IMR-90 (cell line): Measurements from ENCODE around the gene WHRN. TPM values are rescaled to one million over a fixed set of nuclear protein-coding genes. Genes with fewer than 3 reads are reported as not detected.

ENCODE experiments used
- ATAC-seq: fragments of 200-7000 bp; cut with Tn5 transposase; 2 replicates; pipeline ENCODE4 v1.9.1; 2020; ENCODE audit warnings: low read depth, mild to moderate bottlenecking, moderate library complexity
- BruUV-seq: library from RNA; stranded (reverse); fragments of 400-500 nt; replicated peaks from 2 replicates; lab custom pipeline; 2021; lab: Mats Ljungman, UMichigan
- CTCF ChIA-PET: fragments of 300-600 bp; formaldehyde crosslinking; extraction: SDS; loops from one replicate; lab custom pipeline; 2021; ENCODE audit warnings: antibody characterized with exemption; lab: Yijun Ruan, JAX
- POLR2A ChIA-PET: fragments of 300-600 bp; sonication (Branson Sonifier 250); formaldehyde crosslinking; loops from one replicate; lab custom pipeline; 2022; ENCODE audit warnings: antibody characterized with exemption; ENCODE audit not compliant: unreplicated experiment; lab: Charles Lee
- DNase-seq: peaks from one replicate; pipeline ENCODE4 v3.0.0; 2013
- H2AFZ ChIP-seq: replicated peaks from 2 replicates; pipeline ENCODE3; 2013; ENCODE audit warnings: low read length, mild to moderate bottlenecking; ENCODE audit not compliant: poor library complexity
- H2AK5ac ChIP-seq: 2 replicates; pipeline ENCODE4 v1.6.1; 2013; ENCODE audit warnings: low read depth, low read length, inconsistent platforms
- H2AK9ac ChIP-seq: replicated peaks from 2 replicates; pipeline ENCODE3; 2013; ENCODE audit warnings: mild to moderate bottlenecking, low read depth, low read length, moderate library complexity; ENCODE audit not compliant: poor library complexity
- H2BK120ac ChIP-seq: 2 replicates; pipeline ENCODE4 v1.6.1; 2013; ENCODE audit warnings: low read depth, low read length, inconsistent platforms
- H2BK15ac ChIP-seq: 3 replicates; pipeline ENCODE4 v1.6.1; 2013; ENCODE audit warnings: low read depth, low read length, inconsistent platforms
- H2BK20ac ChIP-seq: 2 replicates; pipeline ENCODE4 v1.6.1; 2013; ENCODE audit warnings: low read depth, mild to moderate bottlenecking, inconsistent platforms, low read length, moderate library complexity
- H2BK5ac ChIP-seq: 2 replicates; pipeline ENCODE4 v1.6.1; 2013; ENCODE audit warnings: mild to moderate bottlenecking, low read depth, low read length, inconsistent platforms; ENCODE audit not compliant: poor library complexity, severe bottlenecking
- H3K14ac ChIP-seq: replicated peaks from 2 replicates; pipeline ENCODE4 v1.6.1; 2013; ENCODE audit warnings: low read depth, low read length, inconsistent platforms
- H3K18ac ChIP-seq: 2 replicates; pipeline ENCODE4 v1.6.1; 2013; ENCODE audit warnings: low read depth, low read length, control low read depth
- H3K23ac ChIP-seq: 2 replicates; pipeline ENCODE4 v1.6.1; 2013; ENCODE audit warnings: low read depth, low read length, inconsistent platforms
- H3K27ac ChIP-seq: 2 replicates; pipeline ENCODE4 v1.5.1; 2013; ENCODE audit warnings: mild to moderate bottlenecking, control low read depth, low read length; ENCODE audit not compliant: insufficient read depth
- H3K27me3 ChIP-seq: 2 replicates; pipeline ENCODE4 v1.6.1; 2013; ENCODE audit warnings: low read length; ENCODE audit not compliant: control insufficient read depth, insufficient read depth
- H3K36me3 ChIP-seq: 2 replicates; pipeline ENCODE4 v1.6.1; 2013; ENCODE audit warnings: low read length, mixed read lengths; ENCODE audit not compliant: control insufficient read depth, insufficient read depth
- H3K4ac ChIP-seq: 2 replicates; pipeline ENCODE4 v1.6.1; 2013; ENCODE audit warnings: low read depth, low read length, inconsistent platforms
- H3K4me1 ChIP-seq: 2 replicates; pipeline ENCODE4 v1.6.1; 2013; ENCODE audit warnings: low read length, mixed read lengths; ENCODE audit not compliant: control insufficient read depth, insufficient read depth
- H3K4me2 ChIP-seq: 2 replicates; pipeline ENCODE4 v1.6.1; 2013; ENCODE audit warnings: low read depth, mild to moderate bottlenecking, control low read depth, low read length, moderate library complexity
- H3K4me3 ChIP-seq: 2 replicates; pipeline ENCODE4 v1.5.1; 2013; ENCODE audit warnings: low read depth, mild to moderate bottlenecking, control low read depth, low read length, moderate library complexity; ENCODE audit not compliant: insufficient read depth
- H3K56ac ChIP-seq: 2 replicates; pipeline ENCODE4 v1.6.1; 2013; ENCODE audit warnings: low read length, inconsistent platforms; ENCODE audit not compliant: insufficient read depth; ENCODE audit errors: extremely low read depth
- H3K79me1 ChIP-seq, 2 experiments: 2 replicates each; pipeline ENCODE4 v1.6.1; 2013; ENCODE audit warnings: low read length in 2 of 2, inconsistent platforms in 1 of 2, low read depth in 1 of 2
- H3K9ac ChIP-seq: 2 replicates; pipeline ENCODE4 v1.6.1; 2013; ENCODE audit warnings: low read depth, low read length, control low read depth
- H3K9me1 ChIP-seq: 2 replicates; pipeline ENCODE4 v1.6.1; 2013; ENCODE audit warnings: low read length, inconsistent platforms; ENCODE audit not compliant: insufficient read depth
- H3K9me3 ChIP-seq: 2 replicates; pipeline ENCODE4 v1.6.1; 2013; ENCODE audit warnings: low read length; ENCODE audit not compliant: control insufficient read depth, insufficient read depth
- H4K20me1 ChIP-seq: 2 replicates; pipeline ENCODE4 v1.6.1; 2013; ENCODE audit warnings: low read length, inconsistent platforms; ENCODE audit not compliant: insufficient read depth
- H4K5ac ChIP-seq: 2 replicates; pipeline ENCODE4 v1.6.1; 2013; ENCODE audit warnings: mild to moderate bottlenecking, low read depth, low read length, control low read depth
- H4K8ac ChIP-seq, 2 experiments: 2 replicates each; pipeline ENCODE4 v1.6.1; 2013; ENCODE audit warnings: low read depth in 2 of 2, low read length in 2 of 2, control low read depth in 1 of 2, inconsistent platforms in 1 of 2
- H4K91ac ChIP-seq: 2 replicates; pipeline ENCODE4 v1.6.1; 2013; ENCODE audit warnings: low read depth, low read length, inconsistent platforms; ENCODE audit not compliant: insufficient read depth
- BHLHE40 ChIP-seq: fragments of 150-350 bp; IDR thresholded peaks from 2 replicates; pipeline ENCODE4 v1.6.1; 2016; ENCODE audit warnings: mild to moderate bottlenecking, low read depth, low read length
- CEBPB ChIP-seq: IDR thresholded peaks from 2 replicates; pipeline ENCODE4 v1.6.1; 2012; ENCODE audit warnings: low read depth, low read length, improper control_type of control experiment
- CHD1 ChIP-seq: IDR thresholded peaks from 2 replicates; pipeline ENCODE4 v1.6.1; 2012; ENCODE audit warnings: low read depth, low read length, improper control_type of control experiment
- FOS ChIP-seq: fragments of 150-350 bp; IDR thresholded peaks from 2 replicates; pipeline ENCODE4 v1.6.1; 2016; ENCODE audit warnings: low read depth, low read length
- MAFK ChIP-seq: IDR thresholded peaks from 2 replicates; pipeline ENCODE4 v1.6.1; 2012; ENCODE audit warnings: low read depth, low read length, improper control_type of control experiment
- MAZ ChIP-seq: IDR thresholded peaks from 2 replicates; pipeline ENCODE4 v1.6.1; 2012; ENCODE audit warnings: low read depth, mild to moderate bottlenecking, low read length, improper control_type of control experiment, moderate library complexity, borderline replicate concordance
- MXI1 ChIP-seq: IDR thresholded peaks from 2 replicates; pipeline ENCODE4 v1.6.1; 2012; ENCODE audit warnings: low read depth, mild to moderate bottlenecking, low read length, moderate library complexity, borderline replicate concordance
- NFE2L2 ChIP-seq: fragments of 150-350 bp; IDR thresholded peaks from 2 replicates; pipeline ENCODE4 v1.6.1; 2016; ENCODE audit warnings: low read depth, mild to moderate bottlenecking, low read length
- POLR2A ChIP-seq: IDR thresholded peaks from 2 replicates; pipeline ENCODE4 v1.6.1; 2012; ENCODE audit warnings: mild to moderate bottlenecking, low read depth, low read length
- RAD21 ChIP-seq: IDR thresholded peaks from 2 replicates; pipeline ENCODE4 v1.6.1; 2012; ENCODE audit warnings: low read length, improper control_type of control experiment
- RCOR1 ChIP-seq: IDR thresholded peaks from 2 replicates; pipeline ENCODE4 v1.6.1; 2012; ENCODE audit warnings: mild to moderate bottlenecking, low read length, improper control_type of control experiment; ENCODE audit not compliant: insufficient replicate concordance
- RFX5 ChIP-seq: IDR thresholded peaks from 2 replicates; pipeline ENCODE4 v1.8.0; 2012; ENCODE audit warnings: low read depth, mild to moderate bottlenecking, low read length, moderate library complexity
- SMC3 ChIP-seq: fragments of 150-350 bp; IDR thresholded peaks from 2 replicates; pipeline ENCODE4 v1.6.1; 2016; ENCODE audit warnings: low read depth, mild to moderate bottlenecking, antibody characterized with exemption, low read length, moderate library complexity
- whole genome bisulfite sequencing, 2 experiments: methylation state at CpG; one replicate each; pipeline versions ENCODE4 v1.1.5 to v1.1.7; 2013; ENCODE audit warnings: missing lambda C conversion rate in 2 of 2; ENCODE audit not compliant: insufficient read length in 1 of 2; ENCODE audit errors: extremely low coverage in 2 of 2; 5-methylcytosine and 5-hydroxymethylcytosine counted together
- dilution Hi-C: fragments of 300-500 bp; cut with HindIII; formaldehyde crosslinking; loops from one replicate; pipeline ENCODE4 v1.14.3; 2018; ENCODE audit warnings: low sequenced_read_pairs; ENCODE audit not compliant: unreplicated experiment
- in situ Hi-C: fragments of 300-500 bp; cut with MboI; formaldehyde crosslinking; loops from 3 replicates; pipeline ENCODE4 v1.14.3; 2019; ENCODE audit warnings: low sequenced_read_pairs, inconsistent platforms, mixed read lengths
- intact Hi-C: fragments of 100-400 bp; cut with micrococcal nuclease; formaldehyde crosslinking; loops from 2 replicates; pipeline ENCODE4 v1.10.0; 2022
- polyA plus RNA-seq, 3 experiments: library from polyadenylated mRNA; depleted of rRNA; stranded (reverse); fragments of >200 nt; gene quantifications; 2 replicates each; pipeline ENCODE4 v1.2.3, GENCODE V29; 2012; ENCODE audit warnings: low replicate concordance in 1 of 3
- total RNA-seq: library from RNA; depleted of rRNA; stranded (reverse); fragments of >200 nt; gene quantifications from 2 replicates; pipeline ENCODE4 v1.2.3, GENCODE V29; 2012
- TF ChIP-seq, protein P1 (sequence below): fragments of 150-350 bp; IDR thresholded peaks from 2 replicates; pipeline ENCODE4 v1.6.1; 2016; ENCODE audit warnings: low read depth, mild to moderate bottlenecking, low read length, moderate library complexity, borderline replicate concordance
- TF ChIP-seq, protein P2 (sequence below): fragments of 150-350 bp; IDR thresholded peaks from 2 replicates; pipeline ENCODE4 v1.6.1; 2017; ENCODE audit warnings: mild to moderate bottlenecking, antibody characterized with exemption, low read length, low read depth
- TF ChIP-seq, protein P3 (sequence below): conservative IDR thresholded peaks from 2 replicates; pipeline ENCODE4 v1.5.1; 2012; ENCODE audit warnings: mild to moderate bottlenecking, low read depth, low read length, improper control_type of control experiment

The WHRN gene
- total and polyA plus RNA-seq, 2 of the 4 experiments (the other 2 are of a cell fraction) = 0.18 to 2.6 TPM

DNA sequence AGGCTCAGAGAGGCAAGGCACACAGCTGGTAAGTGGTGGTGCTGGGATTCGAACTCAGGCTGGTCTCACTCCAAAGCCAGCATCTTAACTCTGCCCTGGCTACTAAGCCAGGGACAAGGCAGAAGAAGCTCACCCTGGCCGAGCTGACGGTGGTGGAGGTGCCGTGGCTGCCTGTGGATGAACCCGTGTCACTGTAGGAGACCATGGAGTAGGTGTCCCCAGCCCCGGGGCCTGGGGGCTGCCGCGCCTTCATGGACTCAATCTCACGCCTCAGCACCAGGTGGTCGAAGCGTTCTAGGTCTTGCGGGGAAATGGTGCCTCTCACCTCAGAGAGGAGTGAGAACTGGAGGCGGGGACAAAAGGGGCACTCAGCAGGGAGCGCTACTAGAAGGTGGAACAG, 82.1 kb downstream of the WHRN start:
- H4K8ac ChIP-seq = no peak overlapping the region
- H3K27me3 ChIP-seq = peaks cover 33% of the 10 kb centered on the region
- no peak overlapping the region for H3K4me3 ChIP-seq
- no peaks in the 10 kb centered on the region for H3K36me3 ChIP-seq
- intact Hi-C loops = no loop called here
- no CpG with 5 or more reads among the region's 14 CpGs for WGBS, 2 experiments
- POLR2A ChIA-PET = interaction anchor here (0.7 kb wide), 1 partner anchor 438 kb away, joined by 3 read pairs; no protein-coding TSS in a partner anchor
- ATAC-seq (no peak), DNase-seq (no peak)
- H2AK5ac ChIP-seq = no peak overlapping the region
- H3K4me1 ChIP-seq = no peaks in the 10 kb centered on the region
- H3K14ac ChIP-seq = no peak overlapping the region
- no peak overlapping the region for H2AFZ ChIP-seq
- CTCF ChIA-PET = no interaction called here
- no peak overlapping the region for H2AK9ac ChIP-seq
- in situ Hi-C loops = no loop called here
- H3K9me3 ChIP-seq = no peaks in the 10 kb centered on the region
- H4K91ac ChIP-seq = no peak overlapping the region
- no peak overlapping the region for H3K9ac ChIP-seq
- no peak overlapping the region for H3K4me2 ChIP-seq
- no peak overlapping the region for H2BK15ac ChIP-seq
- BruUV-seq = no TSS peak
- H2BK5ac ChIP-seq = no peak overlapping the region
- H3K18ac ChIP-seq = no peak overlapping the region
- H2BK20ac ChIP-seq = no peak overlapping the region
- no peak overlapping the region for H3K4ac ChIP-seq
- H3K56ac ChIP-seq = no peak overlapping the region
- no peak overlapping the region for H3K27ac ChIP-seq
- dilution Hi-C loops = no loop called here
- H3K23ac ChIP-seq = no peak overlapping the region
- no peaks in the 10 kb centered on the region for H4K20me1 ChIP-seq
- H3K79me1 ChIP-seq = no peaks in the 10 kb centered on the region
- H2BK120ac ChIP-seq = no peak overlapping the region
- no peak overlapping the region for H4K5ac ChIP-seq
- H3K9me1 ChIP-seq = no peaks in the 10 kb centered on the region
- TF ChIP-seq CHD1 (no peak), CEBPB (no peak), RCOR1 (no peak), POLR2A (no peak), FOS (no peak), MAZ (no peak), RFX5 (no peak), NFE2L2 (no peak), MXI1 (no peak), RAD21 (no peak), BHLHE40 (no peak), MAFK (no peak), SMC3 (no peak)
- TF ChIP-seq, protein P1, sequence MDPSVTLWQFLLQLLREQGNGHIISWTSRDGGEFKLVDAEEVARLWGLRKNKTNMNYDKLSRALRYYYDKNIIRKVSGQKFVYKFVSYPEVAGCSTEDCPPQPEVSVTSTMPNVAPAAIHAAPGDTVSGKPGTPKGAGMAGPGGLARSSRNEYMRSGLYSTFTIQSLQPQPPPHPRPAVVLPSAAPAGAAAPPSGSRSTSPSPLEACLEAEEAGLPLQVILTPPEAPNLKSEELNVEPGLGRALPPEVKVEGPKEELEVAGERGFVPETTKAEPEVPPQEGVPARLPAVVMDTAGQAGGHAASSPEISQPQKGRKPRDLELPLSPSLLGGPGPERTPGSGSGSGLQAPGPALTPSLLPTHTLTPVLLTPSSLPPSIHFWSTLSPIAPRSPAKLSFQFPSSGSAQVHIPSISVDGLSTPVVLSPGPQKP = no peak
- TF ChIP-seq, protein P2, sequence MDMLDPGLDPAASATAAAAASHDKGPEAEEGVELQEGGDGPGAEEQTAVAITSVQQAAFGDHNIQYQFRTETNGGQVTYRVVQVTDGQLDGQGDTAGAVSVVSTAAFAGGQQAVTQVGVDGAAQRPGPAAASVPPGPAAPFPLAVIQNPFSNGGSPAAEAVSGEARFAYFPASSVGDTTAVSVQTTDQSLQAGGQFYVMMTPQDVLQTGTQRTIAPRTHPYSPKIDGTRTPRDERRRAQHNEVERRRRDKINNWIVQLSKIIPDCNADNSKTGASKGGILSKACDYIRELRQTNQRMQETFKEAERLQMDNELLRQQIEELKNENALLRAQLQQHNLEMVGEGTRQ = no peak
- TF ChIP-seq, protein P3, sequence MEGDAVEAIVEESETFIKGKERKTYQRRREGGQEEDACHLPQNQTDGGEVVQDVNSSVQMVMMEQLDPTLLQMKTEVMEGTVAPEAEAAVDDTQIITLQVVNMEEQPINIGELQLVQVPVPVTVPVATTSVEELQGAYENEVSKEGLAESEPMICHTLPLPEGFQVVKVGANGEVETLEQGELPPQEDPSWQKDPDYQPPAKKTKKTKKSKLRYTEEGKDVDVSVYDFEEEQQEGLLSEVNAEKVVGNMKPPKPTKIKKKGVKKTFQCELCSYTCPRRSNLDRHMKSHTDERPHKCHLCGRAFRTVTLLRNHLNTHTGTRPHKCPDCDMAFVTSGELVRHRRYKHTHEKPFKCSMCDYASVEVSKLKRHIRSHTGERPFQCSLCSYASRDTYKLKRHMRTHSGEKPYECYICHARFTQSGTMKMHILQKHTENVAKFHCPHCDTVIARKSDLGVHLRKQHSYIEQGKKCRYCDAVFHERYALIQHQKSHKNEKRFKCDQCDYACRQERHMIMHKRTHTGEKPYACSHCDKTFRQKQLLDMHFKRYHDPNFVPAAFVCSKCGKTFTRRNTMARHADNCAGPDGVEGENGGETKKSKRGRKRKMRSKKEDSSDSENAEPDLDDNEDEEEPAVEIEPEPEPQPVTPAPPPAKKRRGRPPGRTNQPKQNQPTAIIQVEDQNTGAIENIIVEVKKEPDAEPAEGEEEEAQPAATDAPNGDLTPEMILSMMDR = no peak
